Sigmoid colon (tissue), 4 donors: Measurements from ENCODE around the gene RADIL.

Experiments used
- CTCF ChIP-seq, 4 experiments: fragments of 450-650 bp in 3 of 4; fragments of 200-600 bp in 1 of 4; IDR thresholded peaks; one replicate each; pipeline ENCODE4 v1.5.1; 2016 to 2019; ENCODE audit warnings: antibody characterized with exemption in 4 of 4, mild to moderate bottlenecking in 3 of 4, moderate library complexity in 2 of 4
- EP300 ChIP-seq, 4 donors: sonication (generic); formaldehyde crosslinking; IDR thresholded peaks; one replicate each; pipeline ENCODE4 v1.6.1; 2017; ENCODE audit warnings: antibody characterized with exemption in 4 of 4
- POLR2A ChIP-seq, 2 donors: fragments of 450-650 bp; IDR thresholded peaks; one replicate each; pipeline ENCODE4 v1.6.1; 2016; ENCODE audit warnings: antibody characterized with exemption in 2 of 2, mild to moderate bottlenecking in 2 of 2, moderate library complexity in 2 of 2
- POLR2AphosphoS5 ChIP-seq, 4 donors: sonication (generic); formaldehyde crosslinking; IDR thresholded peaks; one replicate each; pipeline ENCODE4 v1.6.1; 2017; ENCODE audit warnings: antibody characterized with exemption in 4 of 4

- TF ChIP-seq CTCF (IDR thresholded peaks at IDR 0.05) (no peak), POLR2A (IDR thresholded peaks at IDR 0.05) (no peak), POLR2AphosphoS5 (IDR thresholded peaks at IDR 0.05) (no peak), EP300 (IDR thresholded peaks at IDR 0.05) (no peak)
Measured at GRCh38 chr7:4928445-4928844, 44.9 kb upstream of the RADIL start.
